NB4 (cell line): ENCODE data around the gene NRXN3.

Experiments used
- DNase-seq: peaks from one replicate; pipeline ENCODE4 v3.0.0; 2010; ENCODE audit warnings: low read depth
- H3K4me3 ChIP-seq: one replicate; pipeline ENCODE4 v1.5.1; 2011; ENCODE audit warnings: mild to moderate bottlenecking, low read depth, low read length, moderate library complexity
- CTCF ChIP-seq: IDR thresholded peaks from one replicate; pipeline ENCODE4 v1.5.1; 2012; ENCODE audit warnings: low read depth, low read length
- MYC ChIP-seq: IDR thresholded peaks from 2 replicates; pipeline ENCODE4 v1.6.1; 2011; ENCODE audit warnings: low read depth, low read length
- POLR2A ChIP-seq: IDR thresholded peaks from 2 replicates; pipeline ENCODE4 v1.6.1; 2011; ENCODE audit warnings: mild to moderate bottlenecking; ENCODE audit not compliant: insufficient read length; ENCODE audit errors: extremely low read depth
- TF ChIP-seq, protein P1 (sequence below): IDR thresholded peaks from 2 replicates; pipeline ENCODE4 v1.6.1; 2011; ENCODE audit warnings: low read depth, low read length

The NRXN3 gene

GRCh38 chr14:78992867-78993266 lies 822.7 kb downstream of the NRXN3 start:
- no peak for DNase-seq
- TF ChIP-seq CTCF (no peak), MYC (no peak), POLR2A (no peak)
- TF ChIP-seq, protein P1, sequence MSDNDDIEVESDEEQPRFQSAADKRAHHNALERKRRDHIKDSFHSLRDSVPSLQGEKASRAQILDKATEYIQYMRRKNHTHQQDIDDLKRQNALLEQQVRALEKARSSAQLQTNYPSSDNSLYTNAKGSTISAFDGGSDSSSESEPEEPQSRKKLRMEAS = no peak
- no peak overlapping the region for H3K4me3 ChIP-seq

DNA sequence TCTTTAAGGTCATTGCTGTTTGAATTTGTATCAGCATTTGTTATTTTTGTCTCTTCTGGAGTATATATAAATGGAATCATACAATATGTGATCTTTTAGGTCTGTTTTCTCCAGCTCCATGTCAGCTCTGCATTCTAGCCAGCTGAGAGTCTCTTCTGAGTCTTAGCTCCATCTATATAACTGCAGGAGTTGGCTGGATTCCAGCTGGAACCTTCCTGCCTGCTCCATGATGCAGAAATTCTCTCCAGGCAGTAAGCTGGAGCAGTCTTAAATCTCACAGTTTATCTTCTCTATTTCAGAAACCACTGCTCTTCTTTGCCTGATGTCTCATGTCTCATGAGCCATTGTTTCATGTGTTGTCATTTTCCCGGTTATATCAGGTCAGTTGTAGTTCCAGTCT lies 827.6 kb downstream of the NRXN3 start:
- no peak for DNase-seq
- TF ChIP-seq CTCF = no peak
- no peak for TF ChIP-seq MYC
- TF ChIP-seq, protein P1 = no peak
- no peak for TF ChIP-seq POLR2A
- no peak overlapping the region for H3K4me3 ChIP-seq

DNA sequence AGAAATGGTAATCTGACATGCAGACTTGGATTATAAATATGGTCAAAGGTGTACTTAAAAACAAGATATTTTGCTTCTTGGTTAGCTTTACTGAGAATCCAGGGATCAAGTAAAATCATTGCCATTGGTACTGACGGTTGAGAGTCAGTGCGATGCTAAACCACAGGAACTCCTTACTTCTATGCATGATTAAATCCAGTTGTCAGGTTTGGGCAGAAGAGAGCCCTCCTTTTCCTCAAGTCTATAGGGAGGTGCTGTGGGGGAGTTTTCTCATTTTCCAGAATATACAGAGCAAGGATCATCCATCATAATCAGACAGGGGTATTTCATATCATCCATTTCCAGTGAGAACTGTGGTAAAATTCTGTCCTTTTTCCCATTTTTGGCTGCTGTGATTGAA lies 839.1 kb downstream of the NRXN3 start:
- no peak overlapping the region for H3K4me3 ChIP-seq
- TF ChIP-seq, protein P1 = no peak
- TF ChIP-seq CTCF = no peak
- no peak for TF ChIP-seq POLR2A
- no peak for TF ChIP-seq MYC
- no peak for DNase-seq

- no peak overlapping the region for H3K4me3 ChIP-seq
- peak; percentile 31 for DNase-seq
- TF ChIP-seq MYC (no peak), CTCF (peak; percentile 4)
Observed at GRCh38 chr14:79011091-79011919, 841.1 kb downstream of the NRXN3 start.

DNA sequence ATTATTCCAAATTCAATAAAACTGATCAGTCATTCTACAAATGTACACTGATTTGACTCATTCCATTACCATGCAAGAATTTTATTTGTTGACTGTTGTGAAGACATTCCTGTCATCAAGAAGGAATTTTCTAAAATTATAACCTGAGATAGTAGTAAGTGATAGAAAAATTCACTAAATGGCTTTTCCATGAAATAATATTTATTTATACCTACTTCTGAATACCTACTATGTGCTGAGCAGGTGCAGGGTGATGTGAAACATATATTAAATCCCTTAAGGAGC lies 841.7 kb downstream of the NRXN3 start:
- no peak overlapping the region for H3K4me3 ChIP-seq
- TF ChIP-seq MYC (no peak), CTCF (no peak), POLR2A (no peak)
- TF ChIP-seq, protein P1 = no peak
- no peak for DNase-seq
